GM12892 (cell line): Measurements from ENCODE around the gene TBRG4.

Source experiments
- POLR2A ChIP-seq: IDR thresholded peaks from 2 replicates; pipeline ENCODE4 v1.6.1; 2011; ENCODE audit warnings: low read depth, low read length, control low read depth
- TAF1 ChIP-seq: IDR thresholded peaks from 2 replicates; pipeline ENCODE4 v1.6.1; 2011; ENCODE audit warnings: low read depth, mild to moderate bottlenecking, control low read depth, low read length, borderline replicate concordance

GRCh38 chr7:45133877-45134276 lies 22.4 kb upstream of the TBRG4 start:
- no peak for TF ChIP-seq TAF1
- TF ChIP-seq POLR2A, result no peak
